Stimulated activated CD4-positive, alpha-beta T cell treated with anti-CD3 and anti-CD28 coated beads, Interleukin-1b, Interleukin-23, amount 100 ng/mL, for 24 hours (primary cell): ENCODE measurements around the gene MYBBP1A.
"Not testable (repeated sequence)": the region's sequence is repeated elsewhere in the genome, so short reads cannot be mapped to it uniquely, and the experiment has no call there.

Source experiments
- DNase-seq, 4 experiments: peaks; one replicate each; pipeline ENCODE4 v3.0.0-alpha.2; 2020; ENCODE audit warnings: low read depth in 4 of 4, low spot score in 1 of 4

Gene MYBBP1A

GRCh38 chr17:4554997-4555799, at the start of gene MYBBP1A:
TSS of gene MYBBP1A (minus strand) at chr17:4555384. CDS start at chr17:4555324, 60 bp downstream.
- DNase-seq: peak; percentile 96 to 98 (median 98)

GRCh38 chr17:4604736-4605135, 49.6 kb upstream of the MYBBP1A start:
- DNase-seq: not testable (repeated sequence)

- DNase-seq: no peak
Measured at GRCh38 chr17:4604111-4604644, 49.0 kb upstream of the MYBBP1A start.

GRCh38 chr17:4602041-4602440, 46.9 kb upstream of the MYBBP1A start:
- no peak for DNase-seq

- no peak for DNase-seq
Measured at GRCh38 chr17:4601326-4601725, 46.1 kb upstream of the MYBBP1A start.

GRCh38 chr17:4600563-4600962, 45.4 kb upstream of the MYBBP1A start:
- DNase-seq: no peak

- no peak for DNase-seq
Measured at GRCh38 chr17:4599505-4600281, 44.5 kb upstream of the MYBBP1A start.

- DNase-seq: no peak
Measured at GRCh38 chr17:4598776-4599504, 43.8 kb upstream of the MYBBP1A start.

GRCh38 chr17:4597975-4598374, 42.8 kb upstream of the MYBBP1A start:
- no peak for DNase-seq

- no peak for DNase-seq
Measured at GRCh38 chr17:4596636-4597380, 41.6 kb upstream of the MYBBP1A start.

GRCh38 chr17:4595685-4596342, 40.6 kb upstream of the MYBBP1A start:
- DNase-seq: not testable (repeated sequence)

GRCh38 chr17:4594931-4595684, 39.9 kb upstream of the MYBBP1A start:
- DNase-seq: peak in 2 of 4 experiments; percentile 23 to 32

GRCh38 chr17:4594406-4594805, 39.2 kb upstream of the MYBBP1A start:
- DNase-seq: no peak

GRCh38 chr17:4593021-4593421, 37.8 kb upstream of the MYBBP1A start:
- DNase-seq: no peak

GRCh38 chr17:4592240-4593005, 37.2 kb upstream of the MYBBP1A start:
- no peak for DNase-seq

GRCh38 chr17:4591529-4591928, 36.3 kb upstream of the MYBBP1A start:
- DNase-seq: no peak

GRCh38 chr17:4590981-4591453, 35.8 kb upstream of the MYBBP1A start:
- DNase-seq: no peak

- DNase-seq: not testable (repeated sequence)
Measured at GRCh38 chr17:4590042-4590441, 34.9 kb upstream of the MYBBP1A start.
